ENCODE measurements around the gene BOD1L2.

The BOD1L2 gene

DNA sequence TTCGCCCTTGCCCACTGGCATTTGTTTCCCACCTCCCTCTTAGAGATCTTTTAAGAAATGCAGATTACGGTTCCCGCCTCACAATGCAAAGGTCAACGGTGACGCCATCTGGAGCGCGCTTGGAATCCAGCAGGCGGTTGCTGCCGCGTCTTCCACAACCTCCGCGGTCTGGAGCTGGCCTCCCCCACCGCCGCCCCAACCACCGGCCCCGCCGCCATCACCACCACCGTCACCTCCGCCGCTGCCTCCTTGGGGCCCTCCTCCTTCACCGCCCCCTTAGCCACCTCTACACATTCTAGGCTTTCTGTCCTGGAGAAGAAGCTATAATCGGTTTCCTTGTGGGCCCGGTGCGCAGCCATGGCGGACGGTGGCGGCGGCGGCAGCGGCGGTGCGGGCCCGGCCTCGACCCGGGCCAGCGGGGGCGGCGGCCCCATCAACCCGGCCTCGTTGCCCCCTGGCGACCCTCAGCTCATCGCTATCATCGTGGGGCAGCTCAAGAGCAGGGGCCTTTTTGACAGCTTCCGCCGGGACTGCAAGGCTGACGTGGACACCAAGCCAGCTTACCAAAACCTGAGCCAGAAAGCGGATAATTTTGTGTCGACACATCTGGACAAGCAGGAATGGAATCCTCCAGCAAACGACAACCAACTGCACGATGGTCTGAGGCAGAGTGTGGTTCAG, at the start of gene BOD1L2:
BOD1L2 (plus strand) TSS at position 132 of the 681 bp plus-strand sequence; CDS start at position 358, 226 bp downstream.
- no peak for DNase-seq (ENCODE audit: low read depth, low spot score)
- in situ Hi-C loops (cut with HindIII; ENCODE audit: low sequenced_read_pairs): no loop called here
- TF ChIP-seq, protein P1, sequence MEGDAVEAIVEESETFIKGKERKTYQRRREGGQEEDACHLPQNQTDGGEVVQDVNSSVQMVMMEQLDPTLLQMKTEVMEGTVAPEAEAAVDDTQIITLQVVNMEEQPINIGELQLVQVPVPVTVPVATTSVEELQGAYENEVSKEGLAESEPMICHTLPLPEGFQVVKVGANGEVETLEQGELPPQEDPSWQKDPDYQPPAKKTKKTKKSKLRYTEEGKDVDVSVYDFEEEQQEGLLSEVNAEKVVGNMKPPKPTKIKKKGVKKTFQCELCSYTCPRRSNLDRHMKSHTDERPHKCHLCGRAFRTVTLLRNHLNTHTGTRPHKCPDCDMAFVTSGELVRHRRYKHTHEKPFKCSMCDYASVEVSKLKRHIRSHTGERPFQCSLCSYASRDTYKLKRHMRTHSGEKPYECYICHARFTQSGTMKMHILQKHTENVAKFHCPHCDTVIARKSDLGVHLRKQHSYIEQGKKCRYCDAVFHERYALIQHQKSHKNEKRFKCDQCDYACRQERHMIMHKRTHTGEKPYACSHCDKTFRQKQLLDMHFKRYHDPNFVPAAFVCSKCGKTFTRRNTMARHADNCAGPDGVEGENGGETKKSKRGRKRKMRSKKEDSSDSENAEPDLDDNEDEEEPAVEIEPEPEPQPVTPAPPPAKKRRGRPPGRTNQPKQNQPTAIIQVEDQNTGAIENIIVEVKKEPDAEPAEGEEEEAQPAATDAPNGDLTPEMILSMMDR (IDR thresholded peaks at IDR 0.05; ENCODE audit: low read depth, low read length): no peak
- no peak within 1 kb of the TSS for H3K4me3 ChIP-seq (ENCODE audit: low read depth, low read length)

DNA sequence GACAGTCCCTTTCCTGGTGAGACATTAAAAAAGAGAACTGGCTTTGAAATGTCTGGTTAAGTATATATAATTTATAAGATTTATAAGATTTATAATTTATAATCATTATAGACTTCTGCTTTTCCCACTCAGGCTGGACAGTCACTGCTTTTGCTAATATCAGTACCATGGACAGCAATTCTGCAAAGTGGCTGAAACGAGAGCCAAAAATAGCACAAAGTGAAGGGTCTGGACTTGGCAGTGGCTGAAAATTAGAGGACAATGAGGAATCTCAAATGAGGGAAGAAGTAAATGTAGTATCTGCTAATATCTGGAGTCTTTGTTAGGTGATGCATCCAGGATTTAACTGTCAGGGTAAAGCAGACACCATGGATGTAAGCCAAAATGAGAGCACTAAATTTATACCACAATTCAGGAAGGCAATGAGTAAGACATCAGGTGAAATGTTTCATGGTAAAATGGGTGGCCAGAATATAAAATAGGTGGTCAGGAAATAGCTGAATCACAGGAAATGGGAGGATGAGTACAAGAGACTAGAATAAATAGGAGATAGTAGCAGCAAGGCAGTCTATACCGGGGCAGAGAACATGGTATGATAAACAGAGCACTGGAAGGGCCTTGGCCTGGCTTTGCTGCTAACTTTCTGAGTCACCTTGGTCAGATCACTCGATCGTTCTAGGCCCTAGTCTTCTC, 39.6 kb upstream of the BOD1L2 start:
- in situ Hi-C loops (cut with HindIII; ENCODE audit: low sequenced_read_pairs): no loop called here
- peak; percentile 28 for DNase-seq (ENCODE audit: low read depth, low spot score)
- H3K4me3 ChIP-seq (ENCODE audit: low read depth, low read length): no peak overlapping the region
- TF ChIP-seq, protein P1 (IDR thresholded peaks at IDR 0.05; ENCODE audit: low read depth, low read length): no peak

DNA sequence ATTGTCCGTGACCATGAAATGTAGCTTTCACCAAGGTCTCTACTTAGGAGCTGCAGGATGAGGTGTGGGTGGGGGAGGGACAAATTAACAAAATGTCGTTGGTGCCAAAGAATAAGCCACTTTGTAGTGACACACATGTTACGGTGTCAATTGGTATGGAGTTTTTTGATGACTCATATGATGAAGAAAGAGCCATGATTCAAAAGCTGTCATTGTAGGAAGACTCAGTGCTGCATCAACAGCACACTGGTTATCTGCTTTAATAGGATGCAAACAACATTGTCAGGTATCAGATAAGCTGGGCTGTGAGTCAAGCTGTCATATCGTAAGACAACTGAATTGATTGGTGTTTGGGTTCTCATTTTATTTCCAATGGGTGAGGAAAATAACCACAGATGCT, 36.6 kb upstream of the BOD1L2 start:
- in situ Hi-C loops (cut with HindIII; ENCODE audit: low sequenced_read_pairs): no loop called here
- TF ChIP-seq, protein P1 (IDR thresholded peaks at IDR 0.05; ENCODE audit: low read depth, low read length): no peak
- DNase-seq (ENCODE audit: low read depth, low spot score): no peak
- no peak overlapping the region for H3K4me3 ChIP-seq (ENCODE audit: low read depth, low read length)

GRCh38 chr18:57113799-57114420, 33.0 kb upstream of the BOD1L2 start:
- H3K4me3 ChIP-seq (ENCODE audit: low read depth, low read length): no peak overlapping the region
- TF ChIP-seq, protein P1 (IDR thresholded peaks at IDR 0.05; ENCODE audit: low read depth, low read length): no peak
- DNase-seq (ENCODE audit: low read depth, low spot score): no peak
- in situ Hi-C loops (cut with HindIII; ENCODE audit: low sequenced_read_pairs): no loop called here

GRCh38 chr18:57116598-57117132, 30.2 kb upstream of the BOD1L2 start:
- H3K4me3 ChIP-seq (ENCODE audit: low read depth, low read length): no peak overlapping the region
- no peak for DNase-seq (ENCODE audit: low read depth, low spot score)
- TF ChIP-seq, protein P1 (IDR thresholded peaks at IDR 0.05; ENCODE audit: low read depth, low read length): no peak
- in situ Hi-C loops (cut with HindIII; ENCODE audit: low sequenced_read_pairs): no loop called here

DNA sequence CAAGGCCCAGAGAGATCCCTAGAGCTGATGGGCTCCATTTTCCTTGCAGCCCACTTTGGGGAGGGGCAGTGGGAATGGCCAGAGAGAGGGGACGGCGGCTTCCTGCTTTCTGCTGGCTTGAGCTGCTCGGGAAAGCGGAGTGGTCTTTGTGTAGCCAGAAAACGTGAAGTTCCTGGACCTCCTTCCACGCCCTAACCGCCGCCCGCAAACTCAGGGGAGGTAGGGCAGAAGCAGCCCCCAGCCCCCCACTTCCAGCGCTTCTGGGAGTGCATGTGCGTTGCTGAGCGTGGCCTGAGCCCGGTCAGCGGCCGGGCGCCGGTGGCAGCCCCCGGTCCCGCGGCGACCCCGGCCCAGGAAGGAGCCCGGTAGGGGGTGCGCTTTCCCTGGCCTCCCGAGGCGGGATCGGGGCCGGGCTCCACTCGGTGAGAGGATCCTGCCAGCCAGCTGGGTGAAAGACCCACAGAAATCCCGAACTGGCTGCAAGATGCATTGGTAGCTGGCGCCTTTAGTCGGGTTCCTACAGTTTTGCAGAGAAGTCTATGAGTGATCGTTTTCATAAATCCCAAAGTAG, 25.3 kb upstream of the BOD1L2 start:
- TF ChIP-seq, protein P1 (IDR thresholded peaks at IDR 0.05; ENCODE audit: low read depth, low read length): no peak
- in situ Hi-C loops (cut with HindIII; ENCODE audit: low sequenced_read_pairs): no loop called here
- no peak overlapping the region for H3K4me3 ChIP-seq (ENCODE audit: low read depth, low read length)
- no peak for DNase-seq (ENCODE audit: low read depth, low spot score)
